ENCODE data around the gene MICU1. TPM values are rescaled to one million over a fixed set of nuclear protein-coding genes. Genes with fewer than 3 reads are reported as not detected.
"Not testable (repeated sequence)": the region's sequence is repeated elsewhere in the genome, so short reads cannot be mapped to it uniquely, and the experiment has no call there.

MICU1 gene
- total RNA-seq, 1 donor from 2014 or later = 29.2 TPM

DNA sequence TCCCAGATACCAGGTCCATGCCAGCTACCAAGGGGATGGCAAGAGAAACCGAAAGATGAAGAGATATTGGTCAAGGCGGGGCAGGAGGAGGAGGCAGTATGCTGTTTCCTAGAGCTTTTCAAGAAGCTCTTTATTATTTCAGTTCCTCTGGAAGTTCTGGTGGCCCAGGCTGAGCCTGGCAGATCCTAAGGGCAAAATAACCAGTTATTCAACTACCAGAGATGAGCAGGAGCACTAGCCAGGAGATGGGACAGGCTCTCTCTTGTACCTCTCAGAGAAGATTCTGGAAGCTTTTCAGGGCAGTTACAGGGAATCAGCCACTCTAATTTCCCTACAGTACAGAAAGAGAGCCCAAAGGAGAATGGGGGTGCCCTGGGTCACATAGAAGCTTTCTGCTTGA, 276.4 kb downstream of the MICU1 start:
- intact Hi-C loops (cut with DNase I) = no loop called here
- peaks cover 53% of the 10 kb centered on the region for H3K4me1 ChIP-seq
- H3K4me3 ChIP-seq = no peak overlapping the region
- peaks cover 0 to 14% of the 10 kb centered on the region in 2 donors for H3K36me3 ChIP-seq
- H3K9me3 ChIP-seq = no peaks in the 10 kb centered on the region
- peak overlapping the region; percentile 16 for H3K27ac ChIP-seq
- H3K27me3 ChIP-seq = no peaks in the 10 kb centered on the region
- TF ChIP-seq, protein P1, sequence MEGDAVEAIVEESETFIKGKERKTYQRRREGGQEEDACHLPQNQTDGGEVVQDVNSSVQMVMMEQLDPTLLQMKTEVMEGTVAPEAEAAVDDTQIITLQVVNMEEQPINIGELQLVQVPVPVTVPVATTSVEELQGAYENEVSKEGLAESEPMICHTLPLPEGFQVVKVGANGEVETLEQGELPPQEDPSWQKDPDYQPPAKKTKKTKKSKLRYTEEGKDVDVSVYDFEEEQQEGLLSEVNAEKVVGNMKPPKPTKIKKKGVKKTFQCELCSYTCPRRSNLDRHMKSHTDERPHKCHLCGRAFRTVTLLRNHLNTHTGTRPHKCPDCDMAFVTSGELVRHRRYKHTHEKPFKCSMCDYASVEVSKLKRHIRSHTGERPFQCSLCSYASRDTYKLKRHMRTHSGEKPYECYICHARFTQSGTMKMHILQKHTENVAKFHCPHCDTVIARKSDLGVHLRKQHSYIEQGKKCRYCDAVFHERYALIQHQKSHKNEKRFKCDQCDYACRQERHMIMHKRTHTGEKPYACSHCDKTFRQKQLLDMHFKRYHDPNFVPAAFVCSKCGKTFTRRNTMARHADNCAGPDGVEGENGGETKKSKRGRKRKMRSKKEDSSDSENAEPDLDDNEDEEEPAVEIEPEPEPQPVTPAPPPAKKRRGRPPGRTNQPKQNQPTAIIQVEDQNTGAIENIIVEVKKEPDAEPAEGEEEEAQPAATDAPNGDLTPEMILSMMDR (IDR thresholded peaks at IDR 0.05) = no peak
- TF ChIP-seq POLR2AphosphoS5 (IDR thresholded peaks at IDR 0.05; ENCODE audit: insufficient read depth in 1 of 2, low read depth in 1 of 2) = peak in 1 of 2 donors; percentile 11
- no peak for DNase-seq (ENCODE audit: extremely low spot score in 2 of 2)

DNA sequence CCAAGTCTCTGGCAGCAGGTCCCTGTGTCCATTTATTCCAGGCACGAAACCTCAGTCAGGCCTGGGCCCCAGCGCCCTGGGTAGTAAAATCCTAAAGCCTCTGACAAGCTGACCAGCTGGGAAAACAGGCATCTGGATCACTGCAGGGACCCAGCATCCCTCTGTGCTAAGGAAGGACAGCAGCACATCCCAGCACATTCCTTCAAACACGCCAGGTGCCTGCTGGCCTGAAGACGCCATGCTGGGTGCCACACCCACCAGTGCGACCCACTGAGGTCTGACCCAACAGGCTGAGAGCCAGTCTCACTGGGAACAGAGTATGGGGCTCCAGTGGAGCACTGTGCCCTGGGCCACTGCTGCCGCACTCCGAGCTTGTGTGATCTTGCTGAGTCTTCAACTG, 277.6 kb downstream of the MICU1 start:
- intact Hi-C loops (cut with DNase I) = no loop called here
- peaks cover 0 to 23% of the 10 kb centered on the region in 2 donors for H3K36me3 ChIP-seq
- H3K4me1 ChIP-seq = peaks cover 47% of the 10 kb centered on the region
- no peak overlapping the region for H3K27ac ChIP-seq
- no peaks in the 10 kb centered on the region for H3K27me3 ChIP-seq
- no peak overlapping the region for H3K4me3 ChIP-seq
- DNase-seq (ENCODE audit: extremely low spot score in 2 of 2) = no peak
- H3K9me3 ChIP-seq = no peaks in the 10 kb centered on the region
- no peak for TF ChIP-seq POLR2A (IDR thresholded peaks at IDR 0.05)
- TF ChIP-seq, protein P1 (IDR thresholded peaks at IDR 0.05) = no peak
- TF ChIP-seq POLR2AphosphoS5 (IDR thresholded peaks at IDR 0.05; ENCODE audit: insufficient read depth in 1 of 2, low read depth in 1 of 2) = no peak

DNA sequence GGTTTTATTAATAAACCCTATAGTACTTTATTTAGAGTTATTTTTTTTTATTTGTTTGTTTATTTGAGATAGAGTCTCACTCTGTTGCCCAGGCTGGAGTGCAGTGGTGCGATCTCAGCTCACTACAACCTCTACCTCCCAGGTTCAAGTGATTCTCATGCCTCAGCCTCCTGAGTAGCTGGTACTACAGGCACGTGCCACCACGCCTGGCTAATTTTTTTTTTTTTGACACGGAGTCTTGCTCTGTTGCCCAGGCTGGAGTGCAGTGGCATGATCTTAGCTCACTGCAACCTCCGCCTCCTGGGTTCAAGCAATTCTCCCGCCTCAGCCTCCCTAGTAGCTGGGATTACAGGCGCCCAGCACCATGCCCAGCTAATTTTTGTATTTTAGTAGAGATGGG, 279.8 kb downstream of the MICU1 start:
- Histone ChIP-seq H3K36me3 (peaks cover 0 to 35% of the 10 kb centered on the region in 2 donors), H3K4me1 (peaks cover 26% of the 10 kb centered on the region)
- H3K27ac ChIP-seq; H3K27me3 ChIP-seq; intact Hi-C loops (cut with DNase I); DNase-seq (ENCODE audit: extremely low spot score in 2 of 2); H3K4me3 ChIP-seq; H3K9me3 ChIP-seq: not testable (repeated sequence)

DNA sequence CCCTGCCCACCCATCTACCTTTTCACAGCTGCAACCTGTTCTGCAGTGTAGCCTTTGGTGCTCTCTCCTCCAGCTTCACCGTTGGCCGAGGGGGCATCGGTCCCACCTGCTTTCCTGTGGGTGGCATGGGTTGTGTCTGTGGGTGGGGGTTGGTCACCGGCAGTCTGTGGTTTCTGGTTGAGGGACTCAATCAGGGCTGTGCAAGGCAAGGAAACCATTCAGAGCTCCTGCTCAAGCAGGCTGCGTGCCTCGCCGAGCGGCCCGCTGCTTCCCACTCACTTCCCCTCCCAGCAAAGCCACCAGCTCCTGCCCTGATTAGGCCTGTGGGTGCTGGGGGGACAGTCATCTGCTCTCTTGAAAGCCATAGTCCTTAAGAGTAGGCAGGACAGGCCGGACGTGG, 280.9 kb downstream of the MICU1 start:
- Histone ChIP-seq H3K27me3 (no peaks in the 10 kb centered on the region), H3K27ac (no peak overlapping the region), H3K4me1 (peaks cover 24% of the 10 kb centered on the region), H3K4me3 (no peak overlapping the region), H3K36me3 (peaks cover 0 to 46% of the 10 kb centered on the region in 2 donors), H3K9me3 (no peaks in the 10 kb centered on the region)
- TF ChIP-seq POLR2AphosphoS5 (IDR thresholded peaks at IDR 0.05; ENCODE audit: insufficient read depth in 1 of 2, low read depth in 1 of 2) = no peak
- no peak for TF ChIP-seq POLR2A (IDR thresholded peaks at IDR 0.05)
- TF ChIP-seq, protein P1 (IDR thresholded peaks at IDR 0.05) = no peak
- intact Hi-C loops (cut with DNase I) = no loop called here
- DNase-seq (ENCODE audit: extremely low spot score in 2 of 2) = no peak

DNA sequence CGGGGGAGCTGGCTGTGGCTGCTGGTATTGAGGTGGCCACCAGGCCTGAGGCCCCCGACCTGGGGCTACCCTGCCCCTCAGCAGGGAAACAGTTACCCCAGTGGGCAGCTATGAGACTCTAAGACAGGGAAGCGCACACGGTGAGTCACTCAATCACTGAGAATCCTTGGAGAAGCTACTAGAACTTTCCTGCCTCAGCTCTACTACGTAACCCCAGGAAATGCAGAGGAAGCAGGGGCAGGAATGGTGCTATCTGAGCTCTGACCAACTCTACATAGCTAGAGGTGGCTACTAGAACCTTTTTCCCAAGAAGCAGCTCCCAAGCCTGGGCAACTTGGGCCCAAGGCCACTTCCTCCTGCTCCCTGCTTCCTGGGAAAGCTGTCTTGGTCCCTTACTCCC, 283.0 kb downstream of the MICU1 start:
- intact Hi-C loops (cut with DNase I) = no loop called here
- no peak overlapping the region for H3K4me3 ChIP-seq
- H3K27ac ChIP-seq = no peak overlapping the region
- no peaks in the 10 kb centered on the region for H3K27me3 ChIP-seq
- no peak for TF ChIP-seq POLR2AphosphoS5 (IDR thresholded peaks at IDR 0.05; ENCODE audit: insufficient read depth in 1 of 2, low read depth in 1 of 2)
- TF ChIP-seq POLR2A (IDR thresholded peaks at IDR 0.05) = no peak
- TF ChIP-seq, protein P1 (IDR thresholded peaks at IDR 0.05) = no peak
- peaks cover 10% of the 10 kb centered on the region for H3K4me1 ChIP-seq
- H3K36me3 ChIP-seq = peaks cover 0 to 56% of the 10 kb centered on the region in 2 donors
- no peak for DNase-seq (ENCODE audit: extremely low spot score in 2 of 2)
- no peaks in the 10 kb centered on the region for H3K9me3 ChIP-seq
